GM21529 (cell line): ENCODE data around the gene KIR2DL1.
"Not testable (repeated sequence)": the region's sequence is repeated elsewhere in the genome, so short reads cannot be mapped to it uniquely, and the experiment has no call there.

ENCODE experiments used
- ATAC-seq: cut with Tn5 transposase; IDR thresholded peaks from one replicate; pipeline ENCODE4 v1.9.1; 2021; ENCODE audit not compliant: unreplicated experiment

Gene KIR2DL1

DNA sequence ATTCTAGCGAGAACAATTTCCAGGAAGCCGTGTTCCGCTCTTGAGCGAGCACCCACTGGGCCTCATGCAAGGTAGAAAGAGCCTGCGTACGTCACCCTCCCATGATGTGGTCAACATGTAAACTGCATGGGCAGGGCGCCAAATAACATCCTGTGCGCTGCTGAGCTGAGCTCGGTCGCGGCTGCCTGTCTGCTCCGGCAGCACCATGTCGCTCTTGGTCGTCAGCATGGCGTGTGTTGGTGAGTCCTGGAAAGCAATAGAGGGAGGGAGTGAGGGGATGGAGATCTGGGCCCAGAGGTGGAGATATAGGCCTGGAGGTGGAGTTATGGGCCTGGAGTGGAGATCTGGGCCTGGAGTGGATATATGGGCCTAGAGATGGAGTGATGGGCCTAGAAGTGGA is at the start of gene KIR2DL1:
Gene KIR2DL1, plus strand, starts transcription at position 148 of the 400 bp plus-strand sequence. Its CDS starts 58 bp downstream, at position 206.
- ATAC-seq = not testable (repeated sequence)

DNA sequence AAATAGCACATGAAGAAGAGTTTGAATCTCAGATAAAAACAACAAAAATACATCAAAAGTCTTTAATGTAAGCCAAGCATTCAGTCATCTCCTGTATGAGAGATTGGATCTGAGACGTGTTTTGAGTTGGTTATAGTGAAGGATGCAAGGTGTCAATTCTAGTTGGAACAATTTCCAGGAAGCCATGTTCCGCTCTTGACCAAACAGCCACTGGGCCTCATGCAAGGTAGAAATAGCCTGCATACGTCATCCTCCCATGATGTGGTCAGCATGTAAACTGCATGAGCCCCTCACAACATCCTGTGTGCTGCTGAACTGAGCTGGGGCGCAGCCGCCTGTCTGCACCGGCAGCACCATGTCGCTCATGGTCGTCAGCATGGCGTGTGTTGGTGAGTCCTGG is 45.5 kb upstream of the KIR2DL1 start, which contains the start of gene KIR3DL3:
Gene KIR3DL3, plus strand, starts transcription at position 301 of the 400 bp plus-strand sequence. Its CDS starts 55 bp downstream, at position 356.
- ATAC-seq = no peak

DNA sequence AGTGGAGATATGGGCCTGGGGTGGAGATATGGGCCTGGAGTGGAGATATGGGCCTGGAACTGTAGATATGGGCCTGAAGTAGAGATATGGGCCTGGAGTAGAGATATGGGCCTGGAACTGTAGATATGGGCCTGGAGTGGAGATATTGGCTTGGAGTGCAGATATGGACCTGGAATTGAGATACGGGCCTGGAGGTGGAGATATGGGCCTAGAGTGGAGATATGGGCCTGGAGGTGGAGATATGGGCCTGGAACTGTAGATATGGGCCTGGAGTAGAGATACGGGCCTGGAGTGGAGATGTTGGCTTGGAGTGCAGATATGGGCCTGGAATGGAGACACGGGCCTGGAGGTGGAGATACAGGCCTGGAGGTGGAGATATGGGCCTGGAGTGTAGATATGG is 44.9 kb upstream of the KIR2DL1 start:
- ATAC-seq = no peak

DNA sequence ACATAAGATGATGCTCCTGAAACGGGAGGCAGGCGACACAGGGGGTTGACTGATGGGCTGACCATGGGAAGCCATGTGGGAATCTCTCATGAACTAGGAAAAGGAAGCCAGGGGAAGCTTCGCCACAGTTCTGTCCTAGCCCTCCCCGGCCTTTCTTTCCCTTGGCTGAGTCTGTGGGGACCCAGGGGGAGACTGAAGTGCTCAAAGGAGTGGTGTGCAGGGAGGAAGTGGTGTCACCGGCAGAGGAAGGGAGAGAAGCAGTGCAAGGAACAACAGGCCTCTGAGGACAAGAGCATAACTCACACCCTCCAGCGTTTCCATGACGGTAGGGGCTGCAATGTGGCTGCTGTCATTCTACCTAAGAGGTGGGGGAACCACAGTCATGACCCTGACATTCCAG is 44.3 kb upstream of the KIR2DL1 start:
- ATAC-seq = no peak

DNA sequence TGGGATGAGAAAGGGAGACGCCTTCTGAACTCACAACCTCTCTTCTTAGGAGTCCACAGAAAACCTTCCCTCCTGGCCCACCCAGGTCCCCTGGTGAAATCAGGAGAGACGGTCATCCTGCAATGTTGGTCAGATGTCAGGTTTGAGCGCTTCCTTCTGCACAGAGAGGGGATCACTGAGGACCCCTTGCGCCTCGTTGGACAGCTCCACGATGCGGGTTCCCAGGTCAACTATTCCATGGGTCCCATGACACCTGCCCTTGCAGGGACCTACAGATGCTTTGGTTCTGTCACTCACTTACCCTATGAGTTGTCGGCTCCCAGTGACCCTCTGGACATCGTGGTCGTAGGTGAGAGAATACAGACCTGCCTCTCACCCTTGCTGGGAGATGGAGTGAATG is 42.0 kb upstream of the KIR2DL1 start:
- no peak for ATAC-seq

DNA sequence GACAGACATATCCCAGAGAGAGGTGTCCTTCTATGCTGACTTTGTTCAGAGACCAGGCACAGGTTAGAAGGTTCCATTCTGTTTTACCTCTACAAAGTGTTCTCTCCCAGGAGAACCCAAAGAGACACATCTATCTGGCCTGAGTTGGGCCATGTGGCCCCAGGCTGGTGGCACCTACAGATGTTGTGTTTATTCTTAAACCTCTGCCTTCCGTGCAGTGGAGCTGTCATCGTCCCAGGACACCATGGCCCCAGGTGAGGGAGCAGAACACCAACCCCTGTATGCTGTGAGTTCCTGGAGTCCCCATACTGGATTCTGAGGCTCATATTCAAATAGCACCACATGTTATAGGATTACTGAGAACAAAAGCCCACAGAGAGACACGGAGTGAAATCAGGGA is 41.4 kb upstream of the KIR2DL1 start:
- ATAC-seq = no peak

DNA sequence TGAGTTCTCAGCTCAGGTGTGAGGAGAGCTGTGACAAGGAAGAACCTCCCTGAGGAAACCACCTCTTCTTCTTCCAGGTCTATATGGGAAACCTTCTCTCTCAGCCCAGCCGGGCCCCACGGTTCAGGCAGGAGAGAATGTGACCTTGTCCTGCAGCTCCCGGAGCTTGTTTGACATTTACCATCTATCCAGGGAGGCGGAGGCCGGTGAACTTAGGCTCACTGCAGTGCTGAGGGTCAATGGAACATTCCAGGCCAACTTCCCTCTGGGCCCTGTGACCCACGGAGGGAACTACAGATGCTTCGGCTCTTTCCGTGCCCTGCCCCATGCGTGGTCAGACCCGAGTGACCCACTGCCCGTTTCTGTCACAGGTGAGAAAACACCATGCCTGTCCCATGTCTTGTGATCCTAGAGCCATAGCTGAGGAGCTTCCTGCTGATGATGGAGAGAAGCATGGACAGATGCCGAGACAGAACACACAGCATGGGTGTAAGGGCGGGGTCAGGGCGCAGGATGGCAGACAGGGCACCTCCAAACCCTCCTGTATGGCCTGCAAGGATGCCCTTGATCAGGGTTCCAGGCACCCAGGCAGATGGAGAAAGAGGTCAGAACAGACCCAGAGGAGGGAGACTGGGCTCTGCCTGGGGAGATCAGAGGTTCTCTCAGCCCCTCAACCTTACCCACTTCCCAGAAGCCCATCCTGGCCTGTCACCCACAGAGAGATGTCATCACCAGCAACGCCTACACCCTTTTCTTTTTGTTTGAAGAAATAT is 40.0 kb upstream of the KIR2DL1 start:
- no peak for ATAC-seq

DNA sequence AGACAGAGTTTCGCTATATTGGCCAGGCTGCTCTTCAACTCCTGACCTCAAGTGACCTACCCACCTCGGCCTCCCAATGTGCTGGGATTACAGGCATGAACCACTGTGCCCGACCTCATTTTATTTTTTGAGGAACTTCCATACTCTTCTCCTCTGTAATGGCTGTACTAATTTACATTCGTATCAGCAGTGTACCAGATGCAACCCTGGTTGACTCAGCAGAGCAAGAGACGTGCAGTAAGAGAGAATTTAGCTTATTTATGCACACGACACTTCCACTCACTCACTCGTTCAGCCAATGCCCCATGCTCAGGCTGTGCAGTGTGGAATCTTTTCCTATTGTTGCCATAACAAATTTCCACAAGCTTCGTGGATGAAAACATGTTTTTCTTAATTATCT is 38.4 kb upstream of the KIR2DL1 start:
- no peak for ATAC-seq

DNA sequence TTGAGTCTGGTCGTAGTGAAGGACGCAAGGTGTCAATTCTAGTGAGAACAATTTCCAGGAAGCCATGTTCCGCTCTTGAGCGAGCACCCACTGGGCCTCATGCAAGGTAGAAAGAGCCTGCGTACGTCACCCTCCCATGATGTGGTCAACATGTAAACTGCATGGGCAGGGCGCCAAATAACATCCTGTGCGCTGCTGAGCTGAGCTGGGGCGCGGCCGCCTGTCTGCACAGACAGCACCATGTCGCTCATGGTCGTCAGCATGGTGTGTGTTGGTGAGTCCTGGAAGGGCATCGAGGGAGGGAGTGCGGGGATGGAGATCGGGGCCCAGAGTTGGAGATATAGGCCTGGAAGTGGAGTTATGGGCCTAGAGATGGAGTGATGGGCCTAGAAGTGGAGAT is 31.3 kb upstream of the KIR2DL1 start, which contains the start of gene KIR2DL3:
Gene KIR2DL3, plus strand, starts transcription at position 208 of the 400 bp plus-strand sequence. Its CDS starts 33 bp downstream, at position 241.
- ATAC-seq = not testable (repeated sequence)

DNA sequence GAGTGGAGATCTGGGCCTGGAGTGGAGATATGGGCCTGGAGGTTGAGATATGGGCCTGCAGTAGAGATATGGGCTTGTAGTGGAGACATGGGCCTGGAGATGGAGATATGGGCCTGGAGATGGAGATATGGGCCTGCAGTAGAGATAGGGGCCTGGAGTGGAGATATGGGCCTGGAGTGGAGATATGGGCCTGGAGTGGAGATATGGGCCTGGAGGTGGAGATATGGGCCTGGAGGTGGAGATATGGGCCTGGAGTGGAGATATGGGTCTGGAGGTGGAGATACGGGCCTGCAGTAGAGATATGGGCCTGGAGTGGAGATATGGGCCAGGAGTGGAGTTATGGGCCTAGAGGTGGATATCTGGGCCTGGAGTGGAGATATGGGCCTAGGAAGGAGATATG is 30.9 kb upstream of the KIR2DL1 start:
- no peak for ATAC-seq

DNA sequence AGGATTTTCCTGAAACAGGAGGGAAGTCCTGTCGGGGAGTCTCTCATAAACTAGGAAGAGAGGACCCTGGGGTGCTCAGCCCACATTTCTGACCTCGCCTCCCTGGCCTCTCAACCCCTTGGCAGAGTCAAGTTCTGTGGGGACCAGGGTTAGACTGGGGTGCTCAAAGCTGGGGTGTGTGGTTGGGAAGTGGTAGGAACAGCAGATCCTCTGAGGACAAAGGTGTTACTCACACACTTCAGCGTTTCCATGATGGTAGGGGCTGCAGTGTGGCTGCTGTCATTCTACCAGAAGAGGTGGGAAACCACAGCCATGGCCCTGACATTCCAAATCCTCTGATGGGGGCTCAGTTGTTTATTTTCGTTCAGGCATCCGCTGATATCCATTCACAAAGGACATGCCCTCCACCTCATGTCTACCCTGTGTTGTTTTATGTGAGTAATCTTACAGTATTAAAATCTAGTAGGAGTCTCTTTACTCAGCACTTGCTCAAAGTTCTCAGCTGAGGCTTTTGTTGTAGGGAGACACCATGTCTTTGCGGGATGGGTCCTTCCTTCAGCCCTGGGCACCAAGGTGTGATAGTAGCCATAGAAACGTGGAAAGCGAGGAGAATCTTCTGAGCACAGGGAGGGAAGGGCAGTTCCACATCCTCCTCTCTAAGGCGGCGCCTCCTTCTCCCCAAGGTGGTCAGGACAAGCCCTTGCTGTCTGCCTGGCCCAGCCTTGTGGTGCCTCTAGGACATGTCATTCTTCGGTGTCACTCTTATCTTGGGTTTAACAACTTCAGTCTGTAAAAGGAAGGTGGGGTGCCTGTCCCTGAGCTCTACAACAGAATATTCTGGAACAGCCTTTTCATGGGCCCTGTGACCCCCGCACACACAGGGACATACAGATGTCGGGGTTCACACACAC is 29.8 kb upstream of the KIR2DL1 start:
- ATAC-seq = no peak

DNA sequence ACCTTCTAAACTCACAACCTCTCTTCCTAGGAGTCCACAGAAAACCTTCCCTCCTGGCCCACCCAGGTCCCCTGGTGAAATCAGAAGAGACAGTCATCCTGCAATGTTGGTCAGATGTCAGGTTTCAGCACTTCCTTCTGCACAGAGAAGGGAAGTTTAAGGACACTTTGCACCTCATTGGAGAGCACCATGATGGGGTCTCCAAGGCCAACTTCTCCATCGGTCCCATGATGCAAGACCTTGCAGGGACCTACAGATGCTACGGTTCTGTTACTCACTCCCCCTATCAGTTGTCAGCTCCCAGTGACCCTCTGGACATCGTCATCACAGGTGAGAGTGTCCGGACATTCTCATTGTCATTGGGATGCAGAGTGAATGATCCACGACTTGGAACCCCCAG is 27.6 kb upstream of the KIR2DL1 start:
- ATAC-seq = not testable (repeated sequence)

DNA sequence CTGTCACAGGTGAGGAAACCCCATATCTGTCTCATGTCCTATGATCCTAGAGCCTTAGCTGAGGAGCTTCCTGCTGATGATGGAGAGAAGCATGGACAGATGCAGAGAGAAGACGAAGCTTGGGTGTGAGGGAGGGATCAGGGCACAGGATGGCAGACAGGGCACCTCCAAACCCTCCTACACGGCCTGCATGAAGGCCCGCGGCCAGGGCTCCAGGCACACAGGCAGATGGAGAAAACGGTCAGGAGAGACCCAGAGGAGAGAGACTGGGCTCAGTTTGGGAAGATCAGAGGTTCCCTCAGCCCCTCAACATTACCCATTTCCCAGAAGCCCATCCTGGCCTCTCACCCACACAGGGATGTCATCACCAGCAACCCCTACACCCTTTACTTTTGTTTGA is 25.5 kb upstream of the KIR2DL1 start:
- not testable (repeated sequence) for ATAC-seq

DNA sequence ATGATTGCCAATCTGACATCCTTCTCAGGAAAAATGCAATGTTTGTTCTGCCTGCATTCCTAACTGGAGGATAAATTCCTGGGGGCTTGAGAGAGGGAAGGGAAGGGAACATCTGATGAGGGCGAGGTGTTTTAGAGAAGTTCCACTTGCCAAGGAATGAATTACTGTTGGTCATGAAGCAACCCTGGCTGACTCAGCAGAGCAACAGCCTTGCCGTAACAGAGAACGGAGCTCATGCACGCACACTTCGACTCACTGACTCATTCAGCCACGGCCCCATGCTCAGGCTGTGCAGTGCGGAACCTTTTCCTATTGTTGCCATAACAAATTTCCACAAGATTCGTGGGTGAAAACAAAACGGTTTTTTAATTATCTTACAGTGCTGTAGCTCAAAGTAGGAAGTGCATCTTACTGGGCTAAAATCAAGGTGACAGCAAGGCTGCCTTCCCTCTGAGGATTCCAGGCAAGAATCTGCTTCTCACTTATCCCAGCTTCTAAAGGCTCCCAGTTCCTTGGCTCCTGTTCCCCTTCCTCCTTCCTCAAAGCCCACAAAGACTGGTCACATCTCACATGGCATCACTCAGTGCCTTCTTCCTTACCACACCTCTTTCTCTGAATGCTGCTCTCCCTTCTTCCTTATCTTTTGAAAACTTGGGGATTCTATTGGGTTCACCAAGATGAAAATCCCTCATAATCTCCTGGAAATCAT is 21.8 kb upstream of the KIR2DL1 start:
- ATAC-seq = not testable (repeated sequence)

DNA sequence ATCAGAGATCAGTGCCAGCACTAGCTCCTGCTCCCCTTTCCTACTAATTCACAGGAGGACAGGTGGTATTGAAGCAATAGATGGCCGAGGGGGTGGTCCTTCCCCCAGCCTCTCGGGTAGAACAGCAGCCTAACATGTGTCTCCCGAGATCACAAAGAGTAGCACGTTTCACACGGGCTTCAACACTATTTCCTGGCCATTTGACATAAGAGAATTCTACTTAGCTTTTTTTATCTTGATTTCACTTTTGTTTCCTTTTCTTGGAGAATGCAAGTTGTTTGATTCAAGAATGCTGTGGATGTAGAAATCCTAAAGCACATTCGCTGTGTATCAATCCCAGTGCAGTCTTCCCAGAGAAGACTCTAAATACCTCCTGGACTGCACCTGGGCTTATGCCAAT is 19.3 kb upstream of the KIR2DL1 start:
- not testable (repeated sequence) for ATAC-seq

DNA sequence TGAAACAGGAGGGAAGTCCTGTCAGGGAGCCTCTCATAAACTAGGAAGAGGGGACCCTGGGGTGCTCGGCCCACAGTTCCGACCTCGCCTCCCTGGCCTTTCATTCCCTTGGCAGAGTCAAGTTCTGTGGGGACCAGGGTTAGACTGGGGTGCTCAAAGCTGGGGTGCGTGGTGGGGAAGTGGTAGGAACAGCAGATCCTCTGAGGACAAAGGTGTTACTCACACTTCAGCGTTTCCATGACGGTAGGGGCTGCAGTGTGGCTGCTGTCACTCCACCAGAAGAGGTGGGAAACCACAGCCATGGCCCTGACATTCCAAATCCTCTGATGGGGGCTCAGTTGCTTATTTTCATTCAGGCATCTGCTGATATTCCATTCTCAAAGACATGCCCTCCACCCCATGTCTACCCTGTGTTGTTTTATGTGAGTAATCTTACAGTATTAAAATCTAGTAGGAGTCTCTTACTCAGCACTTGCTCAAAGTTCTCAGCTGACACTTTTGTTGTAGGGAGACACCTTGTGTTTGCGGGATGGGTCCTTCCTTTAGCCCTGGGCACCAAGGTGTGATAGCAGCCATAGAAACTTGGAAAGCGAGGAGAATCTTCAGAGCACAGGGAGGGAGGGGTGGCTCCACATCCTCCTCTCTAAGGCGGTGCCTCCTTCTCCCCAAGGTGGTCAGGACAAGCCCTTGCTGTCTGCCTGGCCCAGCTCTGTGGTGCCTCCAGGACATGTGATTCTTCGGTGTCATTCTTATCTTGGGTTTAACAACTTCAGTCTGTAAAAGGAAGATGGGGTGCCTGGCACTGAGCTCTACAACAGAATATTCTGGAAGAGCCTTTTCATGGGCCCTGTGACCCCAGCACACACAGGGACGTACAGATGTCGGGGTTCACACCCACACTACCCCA is 13.1 kb upstream of the KIR2DL1 start:
- not testable (repeated sequence) for ATAC-seq

DNA sequence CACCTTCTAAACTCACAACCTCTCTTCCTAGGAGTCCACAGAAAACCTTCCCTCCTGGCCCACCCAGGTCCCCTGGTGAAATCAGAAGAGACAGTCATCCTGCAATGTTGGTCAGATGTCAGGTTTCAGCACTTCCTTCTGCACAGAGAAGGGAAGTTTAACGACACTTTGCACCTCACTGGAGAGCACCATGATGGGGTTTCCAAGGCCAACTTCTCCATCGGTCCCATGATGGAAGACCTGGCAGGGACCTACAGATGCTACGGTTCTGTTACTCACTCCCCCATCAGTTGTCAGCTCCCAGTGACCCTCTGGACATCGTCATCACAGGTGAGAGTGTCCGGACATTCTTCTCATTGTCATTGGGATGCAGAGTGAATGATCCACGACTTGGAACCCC is 11.0 kb upstream of the KIR2DL1 start:
- ATAC-seq = not testable (repeated sequence)

DNA sequence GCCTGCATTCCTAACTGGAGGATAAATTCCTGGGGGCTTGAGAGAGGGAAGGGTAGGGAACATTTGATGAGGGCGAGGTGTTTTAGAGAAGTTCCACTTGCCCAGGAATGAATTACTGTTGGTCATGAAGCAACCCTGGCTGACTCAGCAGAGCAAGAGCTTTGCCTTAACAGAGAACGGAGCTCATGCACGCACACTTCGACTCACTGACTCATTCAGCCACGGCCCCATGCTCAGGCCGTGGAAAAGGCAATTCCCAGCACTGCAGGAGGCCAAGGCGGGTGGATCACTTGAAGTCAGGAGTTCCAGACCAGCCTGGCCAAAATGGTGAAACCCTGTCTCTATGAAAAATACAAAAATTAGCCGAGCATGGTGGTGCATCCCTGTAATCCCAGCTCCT is 5.4 kb upstream of the KIR2DL1 start:
- not testable (repeated sequence) for ATAC-seq

DNA sequence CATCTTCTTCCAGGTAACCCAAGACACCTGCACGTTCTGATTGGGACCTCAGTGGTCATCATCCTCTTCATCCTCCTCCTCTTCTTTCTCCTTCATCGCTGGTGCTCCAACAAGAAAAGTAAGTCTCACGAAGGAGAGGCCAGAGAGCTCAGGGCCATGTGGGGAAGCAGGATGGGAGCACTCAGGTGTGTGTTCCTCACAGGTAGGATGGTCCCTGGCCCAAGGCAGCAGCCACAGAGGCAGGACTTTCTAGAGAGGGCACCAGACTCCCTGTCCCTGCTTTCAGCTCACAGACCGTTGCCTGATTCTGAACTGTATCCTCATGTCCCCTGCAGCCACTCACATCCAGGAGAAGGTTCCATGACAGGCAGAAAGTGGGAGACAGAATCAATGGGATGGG is 3.1 kb upstream of the KIR2DL1 start:
- not testable (repeated sequence) for ATAC-seq

DNA sequence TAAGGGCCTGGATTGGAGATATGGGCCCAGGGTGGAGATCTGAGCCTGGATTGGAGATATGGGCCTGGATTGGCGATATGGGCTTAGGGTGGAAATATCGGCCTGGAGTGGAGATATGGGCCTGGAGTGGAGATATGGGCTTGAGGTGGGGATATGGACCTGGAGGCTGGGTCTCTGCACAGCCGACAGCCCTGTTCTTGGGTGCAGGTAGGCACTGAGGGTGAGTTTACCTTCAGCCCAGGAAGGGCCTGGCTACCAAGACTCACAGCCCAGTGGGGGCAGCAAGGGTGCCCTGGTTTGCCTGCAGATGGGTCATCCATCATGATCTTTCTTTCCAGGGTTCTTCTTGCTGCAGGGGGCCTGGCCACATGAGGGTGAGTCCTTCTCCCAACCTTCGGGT is 918 bp downstream of the KIR2DL1 start:
- ATAC-seq = not testable (repeated sequence)
